HepG2 (cell line): ENCODE data around the gene TCERG1L. TPM values are rescaled to one million over a fixed set of nuclear protein-coding genes. Genes with fewer than 3 reads are reported as not detected.

Experiments used
- ATAC-seq: fragments of 200-7000 bp; cut with Tn5 transposase; 3 replicates; pipeline ENCODE4 v1.9.1; 2020; ENCODE audit warnings: mild to moderate bottlenecking, moderate library complexity
- BruUV-seq: library from RNA; stranded (reverse); fragments of 400-500 nt; replicated peaks from 2 replicates; lab custom pipeline; 2021; lab: Mats Ljungman, UMichigan
- CTCF ChIA-PET: fragments of 300-600 bp; formaldehyde crosslinking; extraction: SDS; loops from one replicate; lab custom pipeline; 2021; ENCODE audit warnings: low total read pairs, inconsistent platforms, low intra/inter-chr PET ratio; lab: Yijun Ruan, JAX
- POLR2A ChIA-PET: fragments of 350-600 bp; sonication (Branson Sonifier 250); formaldehyde crosslinking; loops from one replicate; lab custom pipeline; 2020; ENCODE audit warnings: antibody characterized with exemption, inconsistent platforms; lab: Yijun Ruan, JAX
- DNase-seq: peaks from one replicate; pipeline ENCODE4 v3.0.0-alpha.2; 2015; ENCODE audit warnings: low spot score
- FAIRE-seq: peaks from 3 replicates; lab custom pipeline; 2011; peaks lifted over from hg19 to GRCh38; lab: Jason Lieb, UNC
- H2AFZ ChIP-seq: one replicate; pipeline ENCODE4 v1.6.1; 2011; ENCODE audit warnings: low read length, inconsistent platforms
- H3K27ac ChIP-seq: fragments of 300-600 bp; 3 replicates; pipeline ENCODE4 v1.8.0; 2011; ENCODE audit warnings: mixed run types, mild to moderate bottlenecking, mixed read lengths, low read length, inconsistent platforms; ENCODE audit not compliant: insufficient read depth; ENCODE audit errors: extremely low read length
- H3K27me3 ChIP-seq, 2 experiments: fragments of 200-600 bp in 1 of 2; 2 replicates in 1 of 2; 3 replicates in 1 of 2; pipeline versions ENCODE4 v1.6.0 to v1.8.0; 2011; ENCODE audit warnings: low read length in 2 of 2, mild to moderate bottlenecking in 2 of 2, moderate library complexity in 2 of 2, inconsistent platforms in 1 of 2; ENCODE audit not compliant: insufficient read depth in 2 of 2, control insufficient read depth in 1 of 2
- H3K36me3 ChIP-seq, 2 experiments: fragments of 200-600 bp in 1 of 2; replicated peaks in 1 of 2; 2 replicates in 1 of 2; 3 replicates in 1 of 2; pipeline versions ENCODE4 v1.5.1 to v1.8.0; 2011; ENCODE audit warnings: low read length in 2 of 2, inconsistent platforms in 1 of 2; ENCODE audit not compliant: insufficient read depth in 2 of 2, control insufficient read depth in 1 of 2
- H3K4me1 ChIP-seq: 2 replicates; pipeline ENCODE4 v1.5.1; 2012; ENCODE audit warnings: low read length, inconsistent platforms; ENCODE audit not compliant: insufficient read depth
- H3K4me2 ChIP-seq: 2 replicates; pipeline ENCODE4 v1.6.0; 2011; ENCODE audit warnings: low read depth, low read length, inconsistent platforms
- H3K4me3 ChIP-seq, 3 experiments: fragments of 200-600 bp in 1 of 3; sonication (generic), shearing (Covaris generic) in 1 of 3; replicated peaks in 1 of 3; 2 replicates each; pipeline ENCODE4 v1.5.1; 2011 to 2016; ENCODE audit warnings: low read length in 3 of 3, inconsistent platforms in 2 of 3, low read depth in 2 of 3, mild to moderate bottlenecking in 2 of 3, control low read depth in 1 of 3, mixed read lengths in 1 of 3; ENCODE audit not compliant: insufficient read depth in 1 of 3
- H3K79me2 ChIP-seq: one replicate; pipeline ENCODE4 v1.6.1; 2011; ENCODE audit warnings: low read length, inconsistent platforms; ENCODE audit not compliant: insufficient read depth
- H3K9ac ChIP-seq: 2 replicates; pipeline ENCODE4 v1.6.0; 2011; ENCODE audit warnings: mild to moderate bottlenecking, low read depth, low read length, inconsistent platforms; ENCODE audit not compliant: insufficient read depth
- H3K9me3 ChIP-seq: 2 replicates; pipeline ENCODE4 v1.5.1; 2012; ENCODE audit warnings: mild to moderate bottlenecking, low read length
- H4K20me1 ChIP-seq: 2 replicates; pipeline ENCODE4 v1.6.0; 2011; ENCODE audit warnings: inconsistent platforms, mild to moderate bottlenecking, low read length, moderate library complexity; ENCODE audit not compliant: insufficient read depth
- AGO2 ChIP-seq: fragments of 200-400 bp; formaldehyde crosslinking; optimal IDR thresholded peaks from 2 replicates; pipeline ENCODE3; 2017; ENCODE audit warnings: mild to moderate bottlenecking, low read depth, low read length, moderate library complexity
- ARNT2 ChIP-seq: sonication (generic); formaldehyde crosslinking; IDR thresholded peaks from 2 replicates; pipeline ENCODE4 v1.8.0; 2022; ENCODE audit warnings: mild to moderate bottlenecking, low read depth, missing genetic modification reagents, moderate library complexity
- BCL6 ChIP-seq: IDR thresholded peaks from 2 replicates; pipeline ENCODE4 v1.6.1; 2016; ENCODE audit warnings: missing genetic modification reagents, missing compliant biosample characterization
- ELF1 ChIP-seq: sonication (generic); formaldehyde crosslinking; IDR thresholded peaks from 2 replicates; pipeline ENCODE4 v1.4.0; 2020; ENCODE audit warnings: missing genetic modification reagents
- HMG20B ChIP-seq: conservative IDR thresholded peaks from 2 replicates; pipeline ENCODE4 v1.6.1; 2016; ENCODE audit warnings: missing genetic modification reagents, missing compliant biosample characterization
- LCORL ChIP-seq, 2 experiments: fragments of 450-650 bp in 1 of 2; sonication (generic) in 1 of 2; formaldehyde crosslinking in 1 of 2; IDR thresholded peaks; 2 replicates each; pipeline versions ENCODE4 v1.5.0 to v1.6.1; 2017 to 2020; ENCODE audit warnings: antibody characterized with exemption in 1 of 2, missing genetic modification reagents in 1 of 2
- MIXL1 ChIP-seq: IDR thresholded peaks from 2 replicates; pipeline ENCODE4 v1.6.1; 2016
- SCMH1 ChIP-seq: sonication (generic); formaldehyde crosslinking; IDR thresholded peaks from 2 replicates; pipeline ENCODE4 v1.9.0; 2021; ENCODE audit warnings: missing genetic modification reagents, mild to moderate bottlenecking, borderline replicate concordance
- ZNF446 ChIP-seq: sonication (generic); formaldehyde crosslinking; IDR thresholded peaks from 2 replicates; pipeline ENCODE4 v1.5.0; 2020; ENCODE audit warnings: mild to moderate bottlenecking, missing genetic modification reagents
- ZNF562 ChIP-seq: sonication (generic); formaldehyde crosslinking; IDR thresholded peaks from 2 replicates; pipeline ENCODE4 v1.8.0; 2022; ENCODE audit warnings: missing genetic modification reagents, borderline replicate concordance
- ZNF589 ChIP-seq: sonication (generic); formaldehyde crosslinking; conservative IDR thresholded peaks from 2 replicates; pipeline ENCODE4 v1.8.0; 2022; ENCODE audit warnings: mild to moderate bottlenecking, moderate library complexity, missing genetic modification reagents
- WGBS: methylation state at CpG from one replicate; pipeline ENCODE4 v1.1.6; 2017; ENCODE audit warnings: low lambda C conversion rate; 5-methylcytosine and 5-hydroxymethylcytosine counted together
- in situ Hi-C: cut with HindIII; loops from 2 replicates; pipeline ENCODE4 v1.10.0; 2017; ENCODE audit warnings: low pct_unique_long_range_greater_than_20kb; ENCODE audit not compliant: extremely low pct_ligation_motif_present
- intact Hi-C: fragments of 100-400 bp; cut with micrococcal nuclease; formaldehyde crosslinking; loops from one replicate; pipeline ENCODE4 v1.10.0; 2022; ENCODE audit not compliant: unreplicated experiment
- polyA plus RNA-seq, 8 experiments: library from polyadenylated mRNA; depleted of rRNA in 3 of 8; stranded (reverse) in 7 of 8; unstranded in 1 of 8; fragments of >200 nt; fragmentation: Illumina TruSeq in 4 of 8; extraction: Trizol in 4 of 8; gene quantifications; 2 replicates each; pipeline versions ENCODE4 v1.2.1 to v1.2.3, GENCODE V29; 2011 to 2016; ENCODE audit warnings: low read depth in 4 of 8, missing spikeins in 1 of 8, mixed read lengths in 1 of 8; ENCODE audit not compliant: insufficient read depth in 1 of 8
- total RNA-seq, 5 experiments: library from RNA; depleted of rRNA; stranded (reverse); fragments of >200 nt; fragmentation: Illumina TruSeq; extraction: Trizol; gene quantifications; 2 replicates each; pipeline ENCODE4 v1.2.3, GENCODE V29; 2016; ENCODE audit warnings: low read depth in 1 of 5
- TF ChIP-seq, protein P1 (sequence below): IDR thresholded peaks from 2 replicates; pipeline ENCODE4 v1.6.1; 2018; ENCODE audit warnings: missing genetic modification reagents, mild to moderate bottlenecking, missing compliant biosample characterization
- TF ChIP-seq, protein P2 (sequence below): sonication (generic); formaldehyde crosslinking; IDR thresholded peaks from 2 replicates; pipeline ENCODE4 v1.4.0; 2020; ENCODE audit warnings: missing genetic modification reagents, mild to moderate bottlenecking, borderline replicate concordance

TCERG1L gene
- total and polyA plus RNA-seq, 2 of the 13 experiments (the other 11 are each of a cell fraction or from before 2014, with no cell fraction given) = not detected

DNA sequence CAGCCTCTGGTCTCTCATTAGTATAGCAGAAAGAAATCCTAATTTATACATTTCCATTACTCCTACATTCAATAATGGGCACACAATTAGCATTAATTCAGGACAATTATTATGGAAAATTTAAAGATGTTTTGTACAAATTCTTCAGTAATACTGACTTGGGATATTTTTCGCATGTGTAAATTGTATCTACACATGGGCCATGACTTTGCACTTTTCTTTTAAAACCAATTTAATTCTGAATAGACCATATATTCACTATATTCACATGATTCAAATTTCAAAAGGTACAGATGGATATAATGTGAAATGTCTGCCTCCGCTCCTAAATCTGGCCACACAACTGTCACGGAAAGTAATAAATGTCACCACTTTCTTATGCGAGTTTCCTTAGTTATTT lies 123.0 kb downstream of the TCERG1L start:
- DNase-seq (no peak), FAIRE-seq (no peak), ATAC-seq (no peak)
- no peaks in the 10 kb centered on the region for H3K79me2 ChIP-seq
- ChIA-PET CTCF (no interaction called here), POLR2A (no interaction called here)
- H3K36me3 ChIP-seq = no peaks in the 10 kb centered on the region
- 50% methylated on average over 4 of the region's 4 CpGs for WGBS
- intact Hi-C loops = no loop called here
- H3K9me3 ChIP-seq = no peaks in the 10 kb centered on the region
- no peaks in the 10 kb centered on the region for H4K20me1 ChIP-seq
- in situ Hi-C loops = no loop called here
- H3K9ac ChIP-seq = no peak overlapping the region
- peaks cover 1 to 12% of the 10 kb centered on the region in 2 experiments; a peak in 2 of 5 replicates for H3K27me3 ChIP-seq
- TF ChIP-seq LCORL (IDR thresholded peaks at IDR 0.05) (no peak), LCORL (CRISPR knock-in tag; IDR thresholded peaks at IDR 0.05) (no peak), HMG20B (CRISPR knock-in tag) (no peak), ZNF446 (no peak), ARNT2 (no peak), ZNF589 (CRISPR knock-in tag) (no peak)
- no peaks in the 10 kb centered on the region for H3K4me1 ChIP-seq
- no peak overlapping the region for H3K4me2 ChIP-seq
- no peak overlapping the region for H3K4me3 ChIP-seq
- no peak overlapping the region for H3K27ac ChIP-seq
- H2AFZ ChIP-seq = no peak overlapping the region
- no TSS peak for BruUV-seq

DNA sequence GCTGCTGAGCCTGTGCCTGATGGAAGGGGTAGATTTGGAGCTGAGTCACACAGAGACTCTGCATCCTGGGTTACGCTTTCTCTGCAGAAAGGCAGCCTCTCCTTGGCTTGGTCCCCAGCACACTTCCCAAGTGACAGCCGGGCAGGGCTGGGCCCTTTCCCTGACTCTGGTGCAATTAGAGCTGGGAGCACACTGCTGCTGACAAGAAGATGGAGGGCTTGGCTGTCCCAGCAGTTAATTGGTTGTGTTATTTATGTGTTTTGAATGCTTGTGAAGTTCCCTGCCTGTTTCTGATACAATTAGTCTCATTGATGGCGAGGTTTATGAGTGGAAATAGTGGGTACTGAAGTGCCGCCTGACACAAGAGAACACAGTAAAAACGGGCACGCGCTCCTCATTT lies 123.6 kb downstream of the TCERG1L start:
- Histone ChIP-seq H3K27me3 (peaks cover 1 to 15% of the 10 kb centered on the region in 2 experiments; a peak in 2 of 5 replicates), H3K79me2 (no peaks in the 10 kb centered on the region), H2AFZ (no peak overlapping the region), H3K4me3 (no peak overlapping the region), H4K20me1 (no peaks in the 10 kb centered on the region), H3K9me3 (no peaks in the 10 kb centered on the region), H3K4me2 (no peak overlapping the region), H3K4me1 (no peaks in the 10 kb centered on the region), H3K9ac (no peak overlapping the region), H3K36me3 (no peaks in the 10 kb centered on the region), H3K27ac (no peak overlapping the region)
- intact Hi-C loops (no loop called here), in situ Hi-C loops (no loop called here)
- ChIA-PET CTCF (no interaction called here), POLR2A (no interaction called here)
- no peak for DNase-seq
- FAIRE-seq = no peak
- 47% methylated on average over 6 of the region's 7 CpGs for WGBS
- ATAC-seq = no peak
- BruUV-seq = no TSS peak
- TF ChIP-seq SCMH1 (CRISPR knock-in tag) (no peak), AGO2 (no peak), MIXL1 (CRISPR knock-in tag) (no peak), ZNF562 (CRISPR knock-in tag) (no peak), BCL6 (CRISPR knock-in tag) (no peak), ELF1 (CRISPR knock-in tag) (no peak)
- TF ChIP-seq, protein P1, sequence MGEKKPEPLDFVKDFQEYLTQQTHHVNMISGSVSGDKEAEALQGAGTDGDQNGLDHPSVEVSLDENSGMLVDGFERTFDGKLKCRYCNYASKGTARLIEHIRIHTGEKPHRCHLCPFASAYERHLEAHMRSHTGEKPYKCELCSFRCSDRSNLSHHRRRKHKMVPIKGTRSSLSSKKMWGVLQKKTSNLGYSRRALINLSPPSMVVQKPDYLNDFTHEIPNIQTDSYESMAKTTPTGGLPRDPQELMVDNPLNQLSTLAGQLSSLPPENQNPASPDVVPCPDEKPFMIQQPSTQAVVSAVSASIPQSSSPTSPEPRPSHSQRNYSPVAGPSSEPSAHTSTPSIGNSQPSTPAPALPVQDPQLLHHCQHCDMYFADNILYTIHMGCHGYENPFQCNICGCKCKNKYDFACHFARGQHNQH = no peak
- TF ChIP-seq, protein P2, sequence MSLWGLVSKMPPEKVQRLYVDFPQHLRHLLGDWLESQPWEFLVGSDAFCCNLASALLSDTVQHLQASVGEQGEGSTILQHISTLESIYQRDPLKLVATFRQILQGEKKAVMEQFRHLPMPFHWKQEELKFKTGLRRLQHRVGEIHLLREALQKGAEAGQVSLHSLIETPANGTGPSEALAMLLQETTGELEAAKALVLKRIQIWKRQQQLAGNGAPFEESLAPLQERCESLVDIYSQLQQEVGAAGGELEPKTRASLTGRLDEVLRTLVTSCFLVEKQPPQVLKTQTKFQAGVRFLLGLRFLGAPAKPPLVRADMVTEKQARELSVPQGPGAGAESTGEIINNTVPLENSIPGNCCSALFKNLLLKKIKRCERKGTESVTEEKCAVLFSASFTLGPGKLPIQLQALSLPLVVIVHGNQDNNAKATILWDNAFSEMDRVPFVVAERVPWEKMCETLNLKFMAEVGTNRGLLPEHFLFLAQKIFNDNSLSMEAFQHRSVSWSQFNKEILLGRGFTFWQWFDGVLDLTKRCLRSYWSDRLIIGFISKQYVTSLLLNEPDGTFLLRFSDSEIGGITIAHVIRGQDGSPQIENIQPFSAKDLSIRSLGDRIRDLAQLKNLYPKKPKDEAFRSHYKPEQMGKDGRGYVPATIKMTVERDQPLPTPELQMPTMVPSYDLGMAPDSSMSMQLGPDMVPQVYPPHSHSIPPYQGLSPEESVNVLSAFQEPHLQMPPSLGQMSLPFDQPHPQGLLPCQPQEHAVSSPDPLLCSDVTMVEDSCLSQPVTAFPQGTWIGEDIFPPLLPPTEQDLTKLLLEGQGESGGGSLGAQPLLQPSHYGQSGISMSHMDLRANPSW (CRISPR knock-in tag) = no peak
